Endothelial cell of umbilical vein (primary cell): ENCODE data around the gene C10orf143. TPM values are rescaled to one million over a fixed set of nuclear protein-coding genes. Genes with fewer than 3 reads are reported as not detected.

Experiments used
- BruUV-seq: library from RNA; stranded (reverse); fragments of 400-500 nt; replicated peaks from 2 replicates; lab custom pipeline; 2021; lab: Mats Ljungman, UMichigan
- CTCF ChIA-PET: fragments of 300-600, 350-600 bp; sonication (Branson Sonifier 250); formaldehyde crosslinking; loops from one replicate; lab custom pipeline; 2021; ENCODE audit warnings: antibody characterized with exemption, inconsistent platforms; lab: Charles Lee
- POLR2A ChIA-PET: fragments of 300-600, 350-600 bp; sonication (Branson Sonifier 250); formaldehyde crosslinking; loops from one replicate; lab custom pipeline; 2021; ENCODE audit warnings: antibody characterized with exemption, inconsistent platforms; lab: Charles Lee
- DNase-seq: peaks from one replicate; pipeline ENCODE4 v3.0.0-alpha.2; 2011; ENCODE audit warnings: low read depth, low spot score
- FAIRE-seq: peaks from 2 replicates; lab custom pipeline; 2011; peaks lifted over from hg19 to GRCh38; lab: Jason Lieb, UNC
- H2AFZ ChIP-seq: 2 replicates; pipeline ENCODE4 v1.6.0; 2012; ENCODE audit warnings: low read depth, low read length, control low read depth, inconsistent platforms
- H3K27ac ChIP-seq: 2 replicates; pipeline ENCODE4 v1.5.1; 2011; ENCODE audit warnings: low read depth, mild to moderate bottlenecking, control low read depth, low read length, moderate library complexity; ENCODE audit not compliant: insufficient read depth
- H3K27me3 ChIP-seq, 2 experiments: 2 replicates each; pipeline versions ENCODE4 v1.6.0 to v1.6.1; 2011; ENCODE audit warnings: low read length in 2 of 2, mixed read lengths in 1 of 2; ENCODE audit not compliant: control insufficient read depth in 2 of 2, insufficient read depth in 2 of 2
- H3K36me3 ChIP-seq, 2 experiments: 2 replicates in 1 of 2; 3 replicates in 1 of 2; pipeline ENCODE4 v1.5.1; 2011; ENCODE audit warnings: low read length in 2 of 2, mild to moderate bottlenecking in 1 of 2, moderate library complexity in 1 of 2; ENCODE audit not compliant: control insufficient read depth in 2 of 2, insufficient read depth in 2 of 2; ENCODE audit errors: extremely low read depth in 1 of 2
- H3K4me1 ChIP-seq: 3 replicates; pipeline ENCODE4 v1.5.1; 2011; ENCODE audit warnings: mild to moderate bottlenecking, low read length; ENCODE audit not compliant: control insufficient read depth, insufficient read depth; ENCODE audit errors: extremely low read depth
- H3K4me2 ChIP-seq: 2 replicates; pipeline ENCODE4 v1.6.1; 2011; ENCODE audit warnings: low read length, control low read depth, mixed read lengths; ENCODE audit not compliant: insufficient read depth
- H3K4me3 ChIP-seq, 3 experiments: fragments of 200-600 bp in 1 of 3; sonication (generic), shearing (Covaris generic) in 1 of 3; replicated peaks in 1 of 3; 2 replicates each; pipeline ENCODE4 v1.5.1; 2011 to 2016; ENCODE audit warnings: control low read depth in 3 of 3, low read length in 3 of 3, mild to moderate bottlenecking in 2 of 3, inconsistent platforms in 1 of 3, low read depth in 1 of 3, moderate library complexity in 1 of 3; ENCODE audit not compliant: insufficient read depth in 1 of 3
- H3K79me2 ChIP-seq: 2 replicates; pipeline ENCODE4 v1.6.0; 2012; ENCODE audit warnings: low read length, inconsistent platforms; ENCODE audit not compliant: control insufficient read depth, insufficient read depth
- H3K9ac ChIP-seq: replicated peaks from 2 replicates; pipeline ENCODE3; 2011; ENCODE audit warnings: low read length, control low read depth; ENCODE audit not compliant: insufficient read depth; ENCODE audit errors: extremely low read depth
- H3K9me1 ChIP-seq: replicated peaks from 3 replicates; pipeline ENCODE4 v1.6.0; 2011; ENCODE audit warnings: mild to moderate bottlenecking, low read length; ENCODE audit not compliant: control insufficient read depth, insufficient read depth; ENCODE audit errors: extremely low read depth
- H3K9me3 ChIP-seq: replicated peaks from 2 replicates; pipeline ENCODE4 v1.5.1; 2012; ENCODE audit warnings: low read length, inconsistent platforms; ENCODE audit not compliant: control insufficient read depth, insufficient read depth
- H4K20me1 ChIP-seq: replicated peaks from 2 replicates; pipeline ENCODE3; 2011; ENCODE audit warnings: mild to moderate bottlenecking, low read length; ENCODE audit not compliant: control insufficient read depth, insufficient read depth; ENCODE audit errors: extremely low read depth
- CTCF ChIP-seq, 2 donors: IDR thresholded peaks; 1 replicate in 1 of 2; 2 replicates in 1 of 2; pipeline ENCODE4 v1.5.1; 2011; ENCODE audit warnings: low read length in 2 of 2, mild to moderate bottlenecking in 2 of 2, moderate library complexity in 2 of 2, control low read depth in 1 of 2, inconsistent platforms in 1 of 2, low read depth in 1 of 2; ENCODE audit not compliant: insufficient read depth in 1 of 2; ENCODE audit errors: extremely low read depth in 1 of 2
- EZH2 ChIP-seq: IDR thresholded peaks from 2 replicates; pipeline ENCODE4 v1.6.1; 2012; ENCODE audit warnings: borderline replicate concordance, low read depth, mild to moderate bottlenecking, moderate library complexity, low read length, inconsistent platforms; ENCODE audit not compliant: severe bottlenecking
- FOS ChIP-seq: IDR thresholded peaks from 2 replicates; pipeline ENCODE4 v1.6.1; 2011; ENCODE audit warnings: mild to moderate bottlenecking, low read length, moderate library complexity, borderline replicate concordance; ENCODE audit not compliant: insufficient read depth
- GATA2 ChIP-seq: IDR thresholded peaks from 2 replicates; pipeline ENCODE4 v1.7.0; 2011; ENCODE audit warnings: low read depth, mild to moderate bottlenecking, moderate library complexity, mixed read lengths, low read length; ENCODE audit not compliant: insufficient read length, insufficient read depth
- JUN ChIP-seq: IDR thresholded peaks from 2 replicates; pipeline ENCODE4 v1.6.1; 2011; ENCODE audit warnings: borderline replicate concordance, low read depth; ENCODE audit not compliant: insufficient read length, insufficient read depth
- MAX ChIP-seq: IDR thresholded peaks from 2 replicates; pipeline ENCODE4 v1.6.1; 2011; ENCODE audit not compliant: insufficient read depth, insufficient read length
- MYC ChIP-seq: IDR thresholded peaks from one replicate; pipeline ENCODE4 v1.6.1; 2011; ENCODE audit warnings: mild to moderate bottlenecking, low read depth, low read length
- POLR2A ChIP-seq: IDR thresholded peaks from 2 replicates; pipeline ENCODE4 v1.6.1; 2012; ENCODE audit warnings: low read depth, mild to moderate bottlenecking, control low read depth, low read length
- POLR2AphosphoS5 ChIP-seq: IDR thresholded peaks from 2 replicates; pipeline ENCODE4 v1.6.1; 2012; ENCODE audit warnings: low read depth, mild to moderate bottlenecking, control low read depth, low read length, moderate library complexity; ENCODE audit not compliant: insufficient read depth
- dilution Hi-C: fragments of 300-500 bp; cut with MboI; formaldehyde crosslinking; loops from one replicate; pipeline ENCODE4 v1.15.0; 2019; ENCODE audit warnings: low sequenced_read_pairs; ENCODE audit not compliant: extremely low pct_ligation_motif_present
- intact Hi-C: fragments of 100-400 bp; cut with micrococcal nuclease; formaldehyde crosslinking; loops from one replicate; pipeline ENCODE4 v1.10.0; 2022
- polyA plus RNA-seq, 4 experiments: library from polyadenylated mRNA; depleted of rRNA in 3 of 4; stranded (reverse) in 3 of 4; unstranded in 1 of 4; fragments of >200 nt; gene quantifications; 2 replicates each; pipeline versions ENCODE4 v1.2.1 to v1.2.3, GENCODE V29; 2011 to 2012; ENCODE audit warnings: missing spikeins in 1 of 4
- total RNA-seq: library from RNA; stranded (reverse); gene quantifications from 2 replicates; pipeline ENCODE4 v1.2.3, GENCODE V29; 2021

The C10orf143 gene
- total and polyA plus RNA-seq, 2 donors (not counting 3 experiments of a cell fraction or from before 2014, with no cell fraction given) = 0.26 to 0.44 TPM

GRCh38 chr10:130025326-130025725 lies 85.3 kb downstream of the C10orf143 start:
- H3K27me3 ChIP-seq = no peaks in the 10 kb centered on the region
- intact Hi-C loops (no loop called here), dilution Hi-C loops (no loop called here)
- no TSS peak for BruUV-seq
- POLR2A ChIA-PET = no interaction called here
- H3K4me3 ChIP-seq = no peak overlapping the region
- no peaks in the 10 kb centered on the region for H3K79me2 ChIP-seq
- CTCF ChIA-PET = no interaction called here
- no peaks in the 10 kb centered on the region for H3K9me3 ChIP-seq
- H4K20me1 ChIP-seq = no peaks in the 10 kb centered on the region
- no peak overlapping the region for H3K27ac ChIP-seq
- FAIRE-seq (no peak), DNase-seq (no peak)
- no peaks in the 10 kb centered on the region for H3K36me3 ChIP-seq
- no peaks in the 10 kb centered on the region for H3K4me1 ChIP-seq
- no peak overlapping the region for H2AFZ ChIP-seq
- no peaks in the 10 kb centered on the region for H3K9me1 ChIP-seq
- no peak overlapping the region for H3K4me2 ChIP-seq
- no peak overlapping the region for H3K9ac ChIP-seq
- TF ChIP-seq POLR2A = no peak
- TF ChIP-seq CTCF (IDR thresholded peaks at IDR 0.05; ENCODE audit: extremely low read depth in 1 of 2, insufficient read depth in 1 of 2, low read depth in 1 of 2, low read length in 2 of 2) = no peak
- no peak for TF ChIP-seq MYC
- no peak for TF ChIP-seq EZH2
- no peak for TF ChIP-seq JUN
- no peak for TF ChIP-seq FOS
- no peak for TF ChIP-seq POLR2AphosphoS5
- no peak for TF ChIP-seq GATA2
- TF ChIP-seq MAX = no peak
